ENCODE measurements around the gene GPHB5. TPM values are rescaled to one million over a fixed set of nuclear protein-coding genes. Genes with fewer than 3 reads are reported as not detected.

The GPHB5 gene, protein sequence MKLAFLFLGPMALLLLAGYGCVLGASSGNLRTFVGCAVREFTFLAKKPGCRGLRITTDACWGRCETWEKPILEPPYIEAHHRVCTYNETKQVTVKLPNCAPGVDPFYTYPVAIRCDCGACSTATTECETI
- not detected in 2 replicates for total RNA-seq

DNA sequence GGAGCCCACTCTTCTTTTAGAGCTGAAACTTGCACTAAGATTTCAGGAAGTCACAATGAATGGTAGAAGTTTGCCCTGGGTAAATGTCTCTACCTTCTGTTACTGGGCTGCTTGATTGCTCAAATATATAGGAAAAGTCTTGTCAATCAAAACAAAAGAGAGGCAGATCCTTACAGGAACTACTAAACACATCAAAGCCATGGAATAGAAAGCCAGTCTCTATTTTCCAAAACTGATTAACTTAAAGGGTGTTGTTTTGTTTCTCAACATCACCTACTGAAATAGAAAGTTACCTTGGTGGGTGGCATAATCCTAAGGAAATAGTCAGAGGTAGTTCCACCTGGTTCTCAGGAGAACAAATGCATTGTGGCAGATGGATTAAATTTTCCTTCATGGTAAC lies at the start of gene GPHB5:
GPHB5 (minus strand) TSS at position 101 of the 400 bp plus-strand sequence. CDS start 1,086 bp downstream, outside the sequence.

Other genes with a start within 250 kb of the GPHB5 start
- gene RHOJ, start 114.5 kb downstream of the GPHB5 start, total RNA-seq = 2.8 and 13.6 TPM in 2 replicates
- gene PPP2R5E, start 224.4 kb upstream of the GPHB5 start, total RNA-seq = 15.5 and 18.2 TPM in 2 replicates